HCT116 (cell line): ENCODE data around the gene TRMO. TPM values are rescaled to one million over a fixed set of nuclear protein-coding genes. Genes with fewer than 3 reads are reported as not detected.

Source experiments
- ATAC-seq: fragments of 200-7000 bp; cut with Tn5 transposase; 2 replicates; pipeline ENCODE4 v1.9.1; 2020; ENCODE audit warnings: mild to moderate bottlenecking, moderate library complexity
- Bru-seq: library from RNA; stranded (reverse); fragments of 400-500 nt; gene quantifications from one replicate; lab custom pipeline; 2021; lab: Mats Ljungman, UMichigan
- BruChase-seq, 2 experiments: library from RNA; stranded (reverse); fragments of 400-500 nt; gene quantifications; one replicate each; lab custom pipeline; 2021; lab: Mats Ljungman, UMichigan
- BruUV-seq: library from RNA; stranded (reverse); fragments of 400-500 nt; replicated peaks from 2 replicates; lab custom pipeline; 2021; lab: Mats Ljungman, UMichigan
- CTCF ChIA-PET: fragments of 300-600 bp; sonication (Branson Sonifier 250); formaldehyde crosslinking; loops from one replicate; lab custom pipeline; 2021; ENCODE audit warnings: antibody characterized with exemption; lab: Charles Lee
- POLR2A ChIA-PET: fragments of 300-600, 350-600 bp; sonication (Branson Sonifier 250); formaldehyde crosslinking; loops from one replicate; lab custom pipeline; 2021; ENCODE audit warnings: antibody characterized with exemption; lab: Charles Lee
- RAD21 ChIA-PET, 2 experiments: fragments of 300-600 bp; sonication (Branson Sonifier 250); formaldehyde crosslinking; loops; one replicate each; lab custom pipeline; 2023; ENCODE audit warnings: low total read pairs in 2 of 2; ENCODE audit not compliant: uncharacterized antibody in 2 of 2, unreplicated experiment in 2 of 2, low non-redundant PET in 1 of 2; lab: Charles Lee
- DNase-seq: peaks from one replicate; pipeline ENCODE4 v3.0.0-alpha.2; 2010; ENCODE audit warnings: low read depth, low spot score
- H2AFZ ChIP-seq: fragments of 200-600 bp; shearing (Covaris generic), sonication (generic); 2 replicates; pipeline ENCODE4 v1.6.1; 2017; ENCODE audit warnings: low read depth, mixed run types, mixed read lengths, antibody characterized with exemption, low read length; ENCODE audit not compliant: poor library complexity, severe bottlenecking
- H3K27ac ChIP-seq: 2 replicates; pipeline ENCODE4 v1.5.1; 2012; ENCODE audit warnings: low read depth, low read length
- H3K27me3 ChIP-seq: fragments of 200-600 bp; sonication (generic); 2 replicates; pipeline ENCODE4 v1.6.1; 2016; ENCODE audit warnings: mixed run types, low read length, mixed read lengths; ENCODE audit not compliant: insufficient read depth
- H3K36me3 ChIP-seq, 2 experiments: fragments of 200-500 bp in 1 of 2; fragments of 200-600 bp in 1 of 2; sonication (Bioruptor generic) in 1 of 2; sonication (generic) in 1 of 2; 2 replicates each; pipeline versions ENCODE4 v1.5.1 to v1.6.1; 2014 to 2016; ENCODE audit warnings: low read length in 2 of 2, inconsistent platforms in 1 of 2, mixed read lengths in 1 of 2, mixed run types in 1 of 2; ENCODE audit not compliant: insufficient read depth in 2 of 2, control insufficient read depth in 1 of 2
- H3K4me1 ChIP-seq, 2 experiments: fragments of 200-600 bp in 1 of 2; sonication (generic) in 1 of 2; 2 replicates each; pipeline versions ENCODE4 v1.5.1 to v1.6.1; 2012 to 2017; ENCODE audit warnings: low read length in 2 of 2, inconsistent platforms in 1 of 2, mild to moderate bottlenecking in 1 of 2, mixed read lengths in 1 of 2, mixed run types in 1 of 2, moderate library complexity in 1 of 2; ENCODE audit not compliant: insufficient read depth in 2 of 2, control insufficient read depth in 1 of 2
- H3K4me2 ChIP-seq: fragments of 200-600 bp; sonication (generic); 2 replicates; pipeline ENCODE4 v1.6.1; 2017; ENCODE audit warnings: mixed run types, low read length, mixed read lengths
- H3K4me3 ChIP-seq, 2 experiments: fragments of 200-600 bp in 1 of 2; sonication (generic) in 1 of 2; replicated peaks in 1 of 2; 2 replicates each; pipeline ENCODE4 v1.5.1; 2011 to 2016; ENCODE audit warnings: low read length in 2 of 2, control low read depth in 1 of 2, low read depth in 1 of 2, mild to moderate bottlenecking in 1 of 2, mixed read lengths in 1 of 2, mixed run types in 1 of 2
- H3K79me2 ChIP-seq: fragments of 200-600 bp; sonication (generic); 2 replicates; pipeline ENCODE4 v1.6.1; 2017; ENCODE audit warnings: mild to moderate bottlenecking, mixed run types, low read length, moderate library complexity, mixed read lengths; ENCODE audit not compliant: insufficient read depth
- H3K9ac ChIP-seq: fragments of 200-600 bp; sonication (generic); 2 replicates; pipeline ENCODE4 v1.6.1; 2016; ENCODE audit warnings: low read length, mixed read lengths
- H3K9me2 ChIP-seq: fragments of 200-600 bp; sonication (generic), shearing (Covaris generic); 2 replicates; pipeline ENCODE4 v1.6.1; 2017; ENCODE audit warnings: mixed run types, mild to moderate bottlenecking, moderate library complexity; ENCODE audit not compliant: insufficient read depth
- H3K9me3 ChIP-seq, 2 experiments: fragments of 200-500 bp in 1 of 2; fragments of 200-600 bp in 1 of 2; sonication (Bioruptor generic) in 1 of 2; sonication (generic) in 1 of 2; 2 replicates each; pipeline ENCODE4 v1.6.1; 2014 to 2017; ENCODE audit warnings: low read length in 2 of 2, mixed read lengths in 2 of 2, inconsistent platforms in 1 of 2, low read depth in 1 of 2, mild to moderate bottlenecking in 1 of 2, mixed run types in 1 of 2, moderate library complexity in 1 of 2; ENCODE audit not compliant: control insufficient read depth in 1 of 2, insufficient read depth in 1 of 2
- H4K20me1 ChIP-seq: fragments of 200-600 bp; sonication (generic), shearing (Covaris generic); 2 replicates; pipeline ENCODE4 v1.6.1; 2017; ENCODE audit warnings: mixed run types, mild to moderate bottlenecking, moderate library complexity; ENCODE audit not compliant: insufficient read depth
- ATF3 ChIP-seq: IDR thresholded peaks from 2 replicates; pipeline ENCODE4 v1.6.1; 2012
- CBX3 ChIP-seq: IDR thresholded peaks from 2 replicates; pipeline ENCODE4 v1.6.1; 2012; ENCODE audit warnings: low read depth
- CEBPB ChIP-seq: IDR thresholded peaks from 2 replicates; pipeline ENCODE4 v1.6.1; 2012; ENCODE audit warnings: low read depth
- EGR1 ChIP-seq: IDR thresholded peaks from 2 replicates; pipeline ENCODE4 v1.6.1; 2012; ENCODE audit warnings: low read depth
- ELF1 ChIP-seq: IDR thresholded peaks from 2 replicates; pipeline ENCODE4 v1.6.1; 2012; ENCODE audit warnings: low read depth, borderline replicate concordance
- EZH2 ChIP-seq: fragments of 200-600 bp; sonication (generic); IDR thresholded peaks from 2 replicates; pipeline ENCODE4 v1.6.1; 2017; ENCODE audit warnings: antibody characterized with exemption, mixed run types
- EZH2phosphoT487 ChIP-seq: fragments of 200-600 bp; IDR thresholded peaks from 2 replicates; pipeline ENCODE4 v1.6.1; 2018; ENCODE audit warnings: antibody characterized with exemption, borderline replicate concordance
- FOSL1 ChIP-seq: IDR thresholded peaks from 2 replicates; pipeline ENCODE4 v1.6.1; 2012; ENCODE audit warnings: low read depth
- JUND ChIP-seq: IDR thresholded peaks from 2 replicates; pipeline ENCODE4 v1.6.1; 2012
- MAX ChIP-seq: IDR thresholded peaks from 2 replicates; pipeline ENCODE4 v1.6.1; 2012
- POLR2A ChIP-seq: IDR thresholded peaks from 2 replicates; pipeline ENCODE4 v1.7.0; 2011; ENCODE audit warnings: borderline replicate concordance; ENCODE audit not compliant: insufficient read depth, insufficient read length; ENCODE audit errors: extremely low read depth
- POLR2AphosphoS5 ChIP-seq: IDR thresholded peaks from 2 replicates; pipeline ENCODE4 v1.6.1; 2011; ENCODE audit warnings: mild to moderate bottlenecking, low read depth, low read length, moderate library complexity
- REST ChIP-seq: IDR thresholded peaks from 2 replicates; pipeline ENCODE4 v1.6.1; 2012; ENCODE audit warnings: low read depth
- SIN3A ChIP-seq: IDR thresholded peaks from 2 replicates; pipeline ENCODE4 v1.6.1; 2012; ENCODE audit warnings: low read depth
- SP1 ChIP-seq: IDR thresholded peaks from 2 replicates; pipeline ENCODE4 v1.6.1; 2012; ENCODE audit warnings: low read depth
- SRF ChIP-seq: IDR thresholded peaks from 2 replicates; pipeline ENCODE4 v1.6.1; 2012; ENCODE audit warnings: low read depth
- TCF7L2 ChIP-seq: IDR thresholded peaks from 2 replicates; pipeline ENCODE4 v1.7.0; 2011; ENCODE audit warnings: borderline replicate concordance, inconsistent platforms; ENCODE audit not compliant: insufficient read depth, insufficient read length; ENCODE audit errors: extremely low read depth
- ZBTB33 ChIP-seq: IDR thresholded peaks from 2 replicates; pipeline ENCODE4 v1.6.1; 2011; ENCODE audit warnings: mild to moderate bottlenecking, low read length, moderate library complexity; ENCODE audit not compliant: insufficient replicate concordance; ENCODE audit errors: extremely low read depth
- ZFX ChIP-seq: fragments of 450-650 bp; IDR thresholded peaks from 2 replicates; pipeline ENCODE4 v1.6.1; 2017
- ZNF274 ChIP-seq: fragments of 200-500 bp; sonication (Bioruptor generic); IDR thresholded peaks from 2 replicates; pipeline ENCODE4 v1.6.1; 2014; ENCODE audit warnings: mild to moderate bottlenecking, low read depth, low read length, inconsistent platforms
- intact Hi-C: fragments of 100-400 bp; cut with micrococcal nuclease; formaldehyde crosslinking; loops from 2 replicates; pipeline ENCODE4 v1.10.0; 2022
- long read RNA-seq: library from polyadenylated mRNA; unstranded; transcript quantifications from one replicate; pipeline ENCODE4 v2.0.0, GENCODE V29; 2021; ENCODE audit not compliant: unreplicated experiment
- polyA plus RNA-seq: library from polyadenylated mRNA; unstranded; fragments of >200 nt; gene quantifications from 2 replicates; pipeline ENCODE4 v1.2.1, GENCODE V29; 2012; ENCODE audit warnings: missing spikeins
- total RNA-seq: library from RNA; stranded (reverse); gene quantifications from one replicate; pipeline ENCODE4 v1.2.1, GENCODE V29; 2021; ENCODE audit not compliant: unreplicated experiment

The TRMO gene
- total RNA-seq (10.2 TPM), Bru-seq, nascent RNA (percentile 76 among the genes with signal in this experiment), BruChase-seq, experiment 1, labeled RNA remaining after a 6-hour chase (percentile 70 among the genes with signal in this experiment), BruChase-seq, experiment 2, labeled RNA remaining after a 2-hour chase (percentile 67 among the genes with signal in this experiment)
- 6.0 and 8.1 TPM in 2 replicates for polyA plus RNA-seq
- long read RNA-seq, partial matches to known transcripts: 1 of 11 reads
- long read RNA-seq, other reads (novel, unspliced or antisense): 8 of 11 reads

GRCh38 chr9:97921959-97922724 is at the start of gene TRMO:
Gene TRMO, minus strand, starts transcription at chr9:97922500. Its CDS starts 7 bp downstream, at chr9:97922493.
- Histone ChIP-seq H3K4me3 (peak within 1 kb of the TSS; percentile 67), H3K4me1 (peaks cover 4 to 17% of the 10 kb centered on the region in 2 experiments; a peak in 3 of 4 replicates), H3K36me3 (no peaks in the 10 kb centered on the region), H3K4me2 (peak within 1 kb of the TSS; percentile 83), H3K27me3 (no peaks in the 10 kb centered on the region), H3K9me3 (no peaks in the 10 kb centered on the region), H2AFZ (peak within 1 kb of the TSS; percentile 89), H4K20me1 (no peaks in the 10 kb centered on the region), H3K9ac (peak within 1 kb of the TSS; percentile 69), H3K27ac (peak within 1 kb of the TSS; percentile 91), H3K9me2 (no peaks in the 10 kb centered on the region), H3K79me2 (peaks cover 12% of the 10 kb centered on the region; the same call in 1 of the 2 replicates)
- ChIA-PET RAD21 (interaction anchor here (0.7 kb wide), 3 partner anchors 20 to 362 kb away, joined by 3 read pairs; no protein-coding TSS in a partner anchor), POLR2A (interaction anchor here (0.6 to 1.3 kb wide), 9 partner anchors 14 to 333 kb away, joined by 3 to 6 read pairs (median 3); partner anchors contain the start of genes ANP32B, NANS and TBC1D2), CTCF (interaction anchor here (0.7 to 3.3 kb wide), 21 partner anchors 10 to 1067 kb away, joined by 3 to 20 read pairs (median 4); partner anchors contain the start of genes ANP32B, NANS, NCBP1 and TBC1D2)
- peak; percentile 88 for ATAC-seq
- DNase-seq: peak; percentile 98
- intact Hi-C loops: loop anchor here (1.0 to 2.0 kb wide), 3 partner anchors 61 to 212 kb away; partner anchors contain the start of gene ANP32B
- BruUV-seq: TSS peak; percentile 93
- TF ChIP-seq ZFX (peak; percentile 73), ATF3 (peak; percentile 85), EZH2 (no peak), SIN3A (peak; percentile 97), MAX (peak; percentile 98), EGR1 (no peak; the same call in 1 of the 2 replicates), ZBTB33 (no peak), TCF7L2 (peak; percentile 59), REST (no peak), POLR2A (peak; percentile 97), EZH2phosphoT487 (no peak), CEBPB (no peak; the same call in 1 of the 2 replicates), SP1 (peak; percentile 81), ZNF274 (no peak), JUND (peak; percentile 95), FOSL1 (no peak; the same call in 1 of the 2 replicates), POLR2AphosphoS5 (peak; percentile 88), ELF1 (peak; percentile 72), SRF (peak; percentile 38; the same call in 1 of the 2 replicates), CBX3 (peak; percentile 83)
